ENCODE results near the gene RIMS1.

RIMS1 gene

GRCh38 chr6:72350296-72350881 is 464.0 kb downstream of the RIMS1 start:
- DNase-seq (ENCODE audit: low spot score), result no peak

GRCh38 chr6:72363844-72364740 is 477.7 kb downstream of the RIMS1 start:
- DNase-seq (ENCODE audit: low spot score), result peak; percentile 13

GRCh38 chr6:72365773-72366172 is 479.4 kb downstream of the RIMS1 start:
- no peak for DNase-seq (ENCODE audit: low spot score)

- no peak for DNase-seq (ENCODE audit: low spot score)
These were observed 481.1 kb downstream of the RIMS1 start for GRCh38 chr6:72367439-72367838.

- no peak for DNase-seq (ENCODE audit: low spot score)
These were observed 485.1 kb downstream of the RIMS1 start for GRCh38 chr6:72371473-72371872.

- DNase-seq (ENCODE audit: low spot score), result no peak
These were observed 487.8 kb downstream of the RIMS1 start for GRCh38 chr6:72374172-72374571.

GRCh38 chr6:72374857-72375256 is 488.5 kb downstream of the RIMS1 start:
- DNase-seq (ENCODE audit: low spot score), result no peak

- no peak for DNase-seq (ENCODE audit: low spot score)
These were observed 490.4 kb downstream of the RIMS1 start for GRCh38 chr6:72376736-72377135.

GRCh38 chr6:72381076-72381475 is 494.7 kb downstream of the RIMS1 start:
- DNase-seq (ENCODE audit: low spot score), result no peak

GRCh38 chr6:72382602-72383529 is 496.5 kb downstream of the RIMS1 start:
- DNase-seq (ENCODE audit: low spot score), result no peak

GRCh38 chr6:72386324-72386723 is 500.0 kb downstream of the RIMS1 start:
- no peak for DNase-seq (ENCODE audit: low spot score)

- no peak for DNase-seq (ENCODE audit: low spot score)
These were observed 503.3 kb downstream of the RIMS1 start for GRCh38 chr6:72389698-72390097.

GRCh38 chr6:72390548-72390947 is 504.2 kb downstream of the RIMS1 start:
- DNase-seq (ENCODE audit: low spot score), result no peak

- no peak for DNase-seq (ENCODE audit: low spot score)
These were observed 515.5 kb downstream of the RIMS1 start for GRCh38 chr6:72401865-72402264.

GRCh38 chr6:72403413-72403812 is 517.1 kb downstream of the RIMS1 start:
- no peak for DNase-seq (ENCODE audit: low spot score)

- no peak for DNase-seq (ENCODE audit: low spot score)
These were observed 520.2 kb downstream of the RIMS1 start for GRCh38 chr6:72406517-72406916.

- no peak for DNase-seq (ENCODE audit: low spot score)
These were observed 524.4 kb downstream of the RIMS1 start for GRCh38 chr6:72410769-72411168.

- DNase-seq (ENCODE audit: low spot score), result peak; percentile 94
These were observed 525.7 kb downstream of the RIMS1 start for GRCh38 chr6:72411872-72412708.

- DNase-seq (ENCODE audit: low spot score), result no peak
These were observed 526.3 kb downstream of the RIMS1 start for GRCh38 chr6:72412709-72413044.

- no peak for DNase-seq (ENCODE audit: low spot score)
These were observed 527.5 kb downstream of the RIMS1 start for GRCh38 chr6:72413884-72414283.

GRCh38 chr6:72414657-72415056 is 528.3 kb downstream of the RIMS1 start:
- no peak for DNase-seq (ENCODE audit: low spot score)
